Type B pancreatic cell (in vitro differentiated cells): ENCODE data around the gene PSMB11. TPM values are rescaled to one million over a fixed set of nuclear protein-coding genes. Genes with fewer than 3 reads are reported as not detected.

ENCODE experiments used
- DNase-seq: peaks from one replicate; pipeline ENCODE4 v3.0.0; 2021; ENCODE audit warnings: mixed read lengths; ENCODE audit not compliant: unreplicated experiment; ENCODE audit errors: extremely low spot score
- H3K27ac Mint-ChIP-seq: 2 replicates; pipeline ENCODE4 v1.8.0; 2021; ENCODE audit warnings: mild to moderate bottlenecking, mixed read lengths
- H3K27me3 Mint-ChIP-seq: 2 replicates; pipeline ENCODE4 v1.8.0; 2021; ENCODE audit warnings: mixed read lengths
- H3K36me3 Mint-ChIP-seq: 2 replicates; pipeline ENCODE4 v1.8.0; 2021; ENCODE audit warnings: mixed read lengths
- H3K4me1 Mint-ChIP-seq: one replicate; pipeline ENCODE4 v1.8.0; 2021; ENCODE audit warnings: mixed read lengths; ENCODE audit not compliant: unreplicated experiment
- H3K4me3 Mint-ChIP-seq: 2 replicates; pipeline ENCODE4 v1.8.0; 2021; ENCODE audit warnings: mild to moderate bottlenecking, mixed read lengths
- H3K9me3 Mint-ChIP-seq: 2 replicates; pipeline ENCODE4 v1.8.0; 2021; ENCODE audit warnings: mixed read lengths
- total RNA-seq: library from RNA; stranded (reverse); gene quantifications from 2 replicates; pipeline ENCODE4 v1.2.1, GENCODE V29; 2021; ENCODE audit warnings: low replicate concordance
- TF ChIP-seq, protein P1 (sequence below): fragments of 200-600 bp; sonication (generic); conservative IDR thresholded peaks from 2 replicates; pipeline ENCODE4 v1.5.0; 2021; ENCODE audit warnings: antibody characterized with exemption, mild to moderate bottlenecking

Gene PSMB11
- total RNA-seq, 1 donor from 2014 or later = not detected

DNA sequence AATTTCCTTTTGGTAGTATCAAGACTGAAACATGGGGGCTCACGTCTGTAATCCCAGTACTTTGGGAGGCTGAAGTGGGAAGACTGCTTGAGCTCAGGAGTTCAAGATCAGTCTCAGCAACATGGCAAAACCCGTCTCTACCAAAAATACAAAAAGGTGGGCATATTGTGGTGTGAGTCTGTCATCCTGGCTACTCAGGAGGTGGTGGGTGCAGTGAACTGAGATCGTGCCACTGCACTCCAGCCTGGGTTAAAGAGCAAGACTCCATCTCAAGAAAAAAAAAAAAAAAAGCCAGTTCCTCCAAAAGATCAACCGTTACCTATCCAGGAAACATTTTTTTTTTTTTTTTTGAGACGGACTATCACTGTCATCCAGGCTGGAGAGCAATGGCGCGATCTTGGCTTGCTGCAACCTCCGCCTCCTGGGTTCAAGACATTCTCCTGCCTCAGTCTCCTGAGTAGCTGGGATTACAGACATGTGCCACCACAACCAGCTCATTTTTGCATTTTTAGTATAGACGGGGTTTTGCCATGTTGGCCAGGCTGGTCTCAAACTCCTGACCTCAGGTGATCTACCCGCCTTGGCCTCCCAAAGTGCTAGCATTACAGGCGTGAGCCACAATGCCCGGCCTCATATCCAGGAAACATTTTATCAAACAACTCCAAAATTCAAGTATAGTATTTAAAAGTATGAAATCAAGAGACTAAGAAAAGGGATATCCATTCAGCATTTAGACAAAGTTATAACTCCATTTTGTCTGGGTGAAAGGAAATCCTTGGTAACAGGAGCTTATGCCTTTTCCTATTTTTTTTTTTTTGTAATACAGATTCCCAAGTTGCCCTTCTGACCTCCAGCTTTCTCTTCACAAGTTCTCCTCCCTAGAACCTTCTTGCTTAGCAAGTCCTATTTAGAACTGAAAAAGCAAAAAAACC is 49.5 kb downstream of the PSMB11 start:
- Mint-ChIP-seq H3K36me3 (peaks cover 28% of the 10 kb centered on the region), H3K9me3 (no peaks in the 10 kb centered on the region), H3K27me3 (no peaks in the 10 kb centered on the region)

DNA sequence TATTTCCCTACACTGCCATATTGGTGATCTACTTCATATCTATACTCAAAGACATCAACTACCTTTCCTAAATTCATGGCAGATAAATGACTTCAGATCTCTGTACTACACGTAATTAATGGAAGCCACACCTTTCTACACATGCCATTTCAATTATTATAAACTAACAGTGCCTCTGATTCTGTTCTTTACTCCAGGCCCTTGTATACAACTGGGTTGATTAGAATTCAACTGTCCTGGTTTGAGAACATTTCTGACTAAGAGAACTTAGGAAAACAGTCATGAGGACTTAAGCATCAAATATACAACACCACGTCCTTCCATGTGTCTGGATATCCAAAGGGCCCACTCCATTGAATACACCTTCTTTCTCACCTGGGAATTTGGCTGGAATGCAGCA is 51.1 kb downstream of the PSMB11 start:
- H3K36me3 Mint-ChIP-seq = peaks cover 29% of the 10 kb centered on the region

More for the DNA sequence above, 49.5 kb downstream of the PSMB11 start:
- Mint-ChIP-seq H3K27ac (no peak overlapping the region), H3K4me3 (no peak overlapping the region), H3K4me1 (peaks cover 11% of the 10 kb centered on the region)
- TF ChIP-seq, protein P1, sequence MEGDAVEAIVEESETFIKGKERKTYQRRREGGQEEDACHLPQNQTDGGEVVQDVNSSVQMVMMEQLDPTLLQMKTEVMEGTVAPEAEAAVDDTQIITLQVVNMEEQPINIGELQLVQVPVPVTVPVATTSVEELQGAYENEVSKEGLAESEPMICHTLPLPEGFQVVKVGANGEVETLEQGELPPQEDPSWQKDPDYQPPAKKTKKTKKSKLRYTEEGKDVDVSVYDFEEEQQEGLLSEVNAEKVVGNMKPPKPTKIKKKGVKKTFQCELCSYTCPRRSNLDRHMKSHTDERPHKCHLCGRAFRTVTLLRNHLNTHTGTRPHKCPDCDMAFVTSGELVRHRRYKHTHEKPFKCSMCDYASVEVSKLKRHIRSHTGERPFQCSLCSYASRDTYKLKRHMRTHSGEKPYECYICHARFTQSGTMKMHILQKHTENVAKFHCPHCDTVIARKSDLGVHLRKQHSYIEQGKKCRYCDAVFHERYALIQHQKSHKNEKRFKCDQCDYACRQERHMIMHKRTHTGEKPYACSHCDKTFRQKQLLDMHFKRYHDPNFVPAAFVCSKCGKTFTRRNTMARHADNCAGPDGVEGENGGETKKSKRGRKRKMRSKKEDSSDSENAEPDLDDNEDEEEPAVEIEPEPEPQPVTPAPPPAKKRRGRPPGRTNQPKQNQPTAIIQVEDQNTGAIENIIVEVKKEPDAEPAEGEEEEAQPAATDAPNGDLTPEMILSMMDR = no peak
- DNase-seq = no peak

DNA sequence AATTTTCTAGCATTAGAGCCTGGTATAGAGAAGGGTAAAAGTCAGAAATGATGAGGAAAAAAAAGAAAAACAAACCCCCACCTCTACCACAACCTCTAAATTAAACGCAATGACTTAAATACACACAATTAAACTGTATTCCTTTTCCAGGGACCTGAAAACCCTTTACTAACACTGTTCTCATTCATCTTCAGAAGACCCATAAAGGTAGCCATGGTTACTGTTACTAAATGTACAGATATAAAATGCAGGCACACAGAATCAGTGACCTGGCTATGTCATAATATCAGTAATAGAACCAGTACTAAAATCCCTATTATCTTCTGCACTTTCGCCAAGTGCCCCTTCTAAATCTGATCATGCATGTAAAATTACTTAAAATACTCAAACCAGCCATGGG is 51.5 kb downstream of the PSMB11 start:
- Mint-ChIP-seq H3K4me1 (peaks cover 15% of the 10 kb centered on the region), H3K36me3 (peaks cover 29% of the 10 kb centered on the region), H3K9me3 (no peaks in the 10 kb centered on the region), H3K27me3 (no peaks in the 10 kb centered on the region), H3K4me3 (no peak overlapping the region), H3K27ac (no peak overlapping the region)
- TF ChIP-seq, protein P1 = no peak
- no peak for DNase-seq

More for the DNA sequence above, 51.1 kb downstream of the PSMB11 start:
- no peak overlapping the region for H3K27ac Mint-ChIP-seq
- TF ChIP-seq, protein P1 = no peak
- peaks cover 15% of the 10 kb centered on the region for H3K4me1 Mint-ChIP-seq
- H3K27me3 Mint-ChIP-seq = no peaks in the 10 kb centered on the region
- no peak overlapping the region for H3K4me3 Mint-ChIP-seq
- no peak for DNase-seq
- H3K9me3 Mint-ChIP-seq = no peaks in the 10 kb centered on the region

Other genes with a start within 250 kb of the PSMB11 start
- 9.7 and 31.6 TPM in 2 replicates for gene SLC7A7, start 226.8 kb upstream of the PSMB11 start, total RNA-seq
- gene MRPL52, start 212.3 kb upstream of the PSMB11 start, total RNA-seq = 88.5 and 96.6 TPM in 2 replicates
- gene MMP14, start 205.6 kb upstream of the PSMB11 start, total RNA-seq = 115 and 137 TPM in 2 replicates
- gene LRP10, start 170.5 kb upstream of the PSMB11 start, total RNA-seq = 52.3 and 91.8 TPM in 2 replicates
- gene REM2, start 159.0 kb upstream of the PSMB11 start, total RNA-seq = 1.4 and 2.0 TPM in 2 replicates
- 91.5 and 102 TPM in 2 replicates for gene RBM23, start 123.1 kb upstream of the PSMB11 start, total RNA-seq
- gene PRMT5, start 112.8 kb upstream of the PSMB11 start, total RNA-seq = 78.0 and 134 TPM in 2 replicates
- 17.3 and 40.7 TPM in 2 replicates for gene HAUS4, start 85.1 kb upstream of the PSMB11 start, total RNA-seq
- 42.8 and 56.1 TPM in 2 replicates for gene AJUBA, start 59.7 kb upstream of the PSMB11 start, total RNA-seq
- 10.2 and 12.6 TPM in 2 replicates for gene C14orf93, start 32.1 kb upstream of the PSMB11 start, total RNA-seq
- 153 and 177 TPM in 2 replicates for gene PSMB5, start 7.3 kb upstream of the PSMB11 start, total RNA-seq
- gene CDH24, start 15.3 kb downstream of the PSMB11 start, total RNA-seq = 7.9 and 20.4 TPM in 2 replicates
- 214 and 342 TPM in 2 replicates for gene ACIN1, start 52.9 kb downstream of the PSMB11 start, total RNA-seq
- gene C14orf119, start 53.3 kb downstream of the PSMB11 start, total RNA-seq = 53.0 and 67.2 TPM in 2 replicates
- 0.19 and 0.40 TPM in 2 replicates for gene CIROP, start 62.8 kb downstream of the PSMB11 start, total RNA-seq
- gene CEBPE, start 77.0 kb downstream of the PSMB11 start, total RNA-seq = not detected in 2 replicates
- gene SLC7A8, start 141.4 kb downstream of the PSMB11 start, total RNA-seq = 56.1 and 56.7 TPM in 2 replicates
- not detected in 2 replicates for gene RNF212B, start 195.7 kb downstream of the PSMB11 start, total RNA-seq
- gene HOMEZ, start 243.9 kb downstream of the PSMB11 start, total RNA-seq = 15.9 and 19.5 TPM in 2 replicates